HEK293 (cell line): ENCODE results near the gene ASB6.
A peak's percentile ranks its signal among the peaks of the same experiment; 100 is the strongest.

ENCODE experiments used
- EGR2 ChIP-seq: fragments of 450-650 bp; formaldehyde crosslinking; IDR thresholded peaks from 2 replicates; pipeline ENCODE4 v1.5.1; 2016; ENCODE audit warnings: low read depth, missing biosample characterization, missing genetic modification characterization
- HOXD13 ChIP-seq: sonication (generic); formaldehyde crosslinking; IDR thresholded peaks from 2 replicates; pipeline ENCODE4 v1.8.0; 2022; ENCODE audit warnings: missing genetic modification reagents, borderline replicate concordance
- KLF9 ChIP-seq: fragments of 450-650 bp; formaldehyde crosslinking; IDR thresholded peaks from 2 replicates; pipeline ENCODE4 v1.5.1; 2016; ENCODE audit warnings: missing biosample characterization, missing genetic modification characterization, low read depth
- MZF1 ChIP-seq: fragments of 450-650 bp; formaldehyde crosslinking; IDR thresholded peaks from 2 replicates; pipeline ENCODE4 v1.5.1; 2017; ENCODE audit warnings: missing biosample characterization, missing genetic modification characterization, borderline replicate concordance
- SETDB1 ChIP-seq: IDR thresholded peaks from one replicate; pipeline ENCODE4 v1.6.1; 2017; ENCODE audit warnings: mild to moderate bottlenecking, low read length, moderate library complexity, mixed read lengths; ENCODE audit not compliant: insufficient read length
- SP2 ChIP-seq: fragments of 450-650 bp; formaldehyde crosslinking; IDR thresholded peaks from 2 replicates; pipeline ENCODE4 v1.5.1; 2016; ENCODE audit warnings: missing biosample characterization, missing genetic modification characterization
- SP3 ChIP-seq: fragments of 450-650 bp; formaldehyde crosslinking; IDR thresholded peaks from 2 replicates; pipeline ENCODE4 v1.5.1; 2016; ENCODE audit warnings: missing biosample characterization, missing genetic modification characterization
- ZFHX2 ChIP-seq: fragments of 450-650 bp; formaldehyde crosslinking; conservative IDR thresholded peaks from 2 replicates; pipeline ENCODE4 v1.5.1; 2016; ENCODE audit warnings: missing biosample characterization, missing genetic modification characterization
- ZNF174 ChIP-seq: fragments of 450-650 bp; formaldehyde crosslinking; IDR thresholded peaks from 2 replicates; pipeline ENCODE4 v1.5.0; 2017; ENCODE audit warnings: missing biosample characterization, mild to moderate bottlenecking, missing genetic modification characterization
- ZNF2 ChIP-seq: fragments of 450-650 bp; formaldehyde crosslinking; IDR thresholded peaks from 2 replicates; pipeline ENCODE4 v1.5.1; 2016; ENCODE audit warnings: missing biosample characterization, missing genetic modification characterization
- ZNF48 ChIP-seq: fragments of 450-650 bp; formaldehyde crosslinking; IDR thresholded peaks from 2 replicates; pipeline ENCODE4 v1.5.1; 2016; ENCODE audit warnings: missing biosample characterization, missing genetic modification characterization
- ZNF596 ChIP-seq: fragments of 450-650 bp; IDR thresholded peaks from 2 replicates; pipeline ENCODE4 v1.5.0; 2018; ENCODE audit warnings: missing biosample characterization, mild to moderate bottlenecking, missing genetic modification characterization, moderate library complexity
- ZNF785 ChIP-seq: fragments of 450-650 bp; formaldehyde crosslinking; IDR thresholded peaks from 2 replicates; pipeline ENCODE4 v1.5.1; 2016; ENCODE audit warnings: missing biosample characterization, missing genetic modification characterization
- ZNF792 ChIP-seq: fragments of 450-650 bp; formaldehyde crosslinking; IDR thresholded peaks from 2 replicates; pipeline ENCODE4 v1.5.1; 2016; ENCODE audit warnings: missing biosample characterization, missing genetic modification characterization
- TF ChIP-seq, protein P1 (sequence below): fragments of 450-650 bp; formaldehyde crosslinking; IDR thresholded peaks from 2 replicates; pipeline ENCODE4 v1.5.1; 2016; ENCODE audit warnings: missing biosample characterization, missing genetic modification characterization
- TF ChIP-seq, protein P2 (sequence below): fragments of 450-650 bp; formaldehyde crosslinking; IDR thresholded peaks from 2 replicates; pipeline ENCODE4 v1.5.1; 2016; ENCODE audit warnings: missing biosample characterization, missing genetic modification characterization, low read depth
- TF ChIP-seq, protein P3 (sequence below): fragments of 450-650 bp; formaldehyde crosslinking; IDR thresholded peaks from 2 replicates; pipeline ENCODE4 v1.5.1; 2017; ENCODE audit warnings: missing biosample characterization, missing genetic modification characterization
- TF ChIP-seq, protein P4 (sequence below): fragments of 450-650 bp; formaldehyde crosslinking; IDR thresholded peaks from 2 replicates; pipeline ENCODE4 v1.5.1; 2016; ENCODE audit warnings: missing biosample characterization, missing genetic modification characterization
- TF ChIP-seq, protein P5 (sequence below): fragments of 450-650 bp; formaldehyde crosslinking; IDR thresholded peaks from 2 replicates; pipeline ENCODE4 v1.5.1; 2016; ENCODE audit warnings: missing biosample characterization, missing genetic modification characterization, low read depth
- TF ChIP-seq, protein P6 (sequence below): fragments of 450-650 bp; formaldehyde crosslinking; IDR thresholded peaks from 2 replicates; pipeline ENCODE4 v1.5.1; 2016; ENCODE audit warnings: missing biosample characterization, missing genetic modification characterization
- TF ChIP-seq, protein P7 (sequence below): fragments of 450-650 bp; formaldehyde crosslinking; IDR thresholded peaks from 2 replicates; pipeline ENCODE4 v1.5.1; 2016; ENCODE audit warnings: missing biosample characterization, missing genetic modification characterization

ASB6 gene

DNA sequence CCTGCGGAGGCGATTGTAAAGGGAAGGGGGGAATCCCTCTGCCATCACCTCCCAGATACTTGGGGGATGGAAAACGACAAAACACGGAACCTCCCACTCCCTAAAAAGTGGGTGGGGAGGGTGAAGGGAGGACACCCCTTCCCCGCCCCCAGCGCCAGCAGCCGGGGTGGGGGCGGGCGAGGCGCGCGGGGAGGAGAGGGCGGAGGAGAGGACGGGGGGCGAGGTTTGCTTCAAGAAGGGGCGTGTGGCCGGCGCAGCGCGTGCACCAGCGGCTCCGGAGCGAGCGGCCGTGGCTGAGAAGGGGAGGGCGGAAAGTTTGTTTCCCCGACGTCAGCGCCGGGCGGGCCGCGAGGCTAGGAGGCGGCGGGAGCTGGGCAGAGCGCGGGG is 23.4 kb upstream of the ASB6 start, which contains the start of gene PRRX2 (continued):
- TF ChIP-seq, protein P1, sequence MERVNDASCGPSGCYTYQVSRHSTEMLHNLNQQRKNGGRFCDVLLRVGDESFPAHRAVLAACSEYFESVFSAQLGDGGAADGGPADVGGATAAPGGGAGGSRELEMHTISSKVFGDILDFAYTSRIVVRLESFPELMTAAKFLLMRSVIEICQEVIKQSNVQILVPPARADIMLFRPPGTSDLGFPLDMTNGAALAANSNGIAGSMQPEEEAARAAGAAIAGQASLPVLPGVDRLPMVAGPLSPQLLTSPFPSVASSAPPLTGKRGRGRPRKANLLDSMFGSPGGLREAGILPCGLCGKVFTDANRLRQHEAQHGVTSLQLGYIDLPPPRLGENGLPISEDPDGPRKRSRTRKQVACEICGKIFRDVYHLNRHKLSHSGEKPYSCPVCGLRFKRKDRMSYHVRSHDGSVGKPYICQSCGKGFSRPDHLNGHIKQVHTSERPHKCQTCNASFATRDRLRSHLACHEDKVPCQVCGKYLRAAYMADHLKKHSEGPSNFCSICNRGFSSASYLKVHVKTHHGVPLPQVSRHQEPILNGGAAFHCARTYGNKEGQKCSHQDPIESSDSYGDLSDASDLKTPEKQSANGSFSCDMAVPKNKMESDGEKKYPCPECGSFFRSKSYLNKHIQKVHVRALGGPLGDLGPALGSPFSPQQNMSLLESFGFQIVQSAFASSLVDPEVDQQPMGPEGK, result peak; percentile 75
- TF ChIP-seq, protein P2, sequence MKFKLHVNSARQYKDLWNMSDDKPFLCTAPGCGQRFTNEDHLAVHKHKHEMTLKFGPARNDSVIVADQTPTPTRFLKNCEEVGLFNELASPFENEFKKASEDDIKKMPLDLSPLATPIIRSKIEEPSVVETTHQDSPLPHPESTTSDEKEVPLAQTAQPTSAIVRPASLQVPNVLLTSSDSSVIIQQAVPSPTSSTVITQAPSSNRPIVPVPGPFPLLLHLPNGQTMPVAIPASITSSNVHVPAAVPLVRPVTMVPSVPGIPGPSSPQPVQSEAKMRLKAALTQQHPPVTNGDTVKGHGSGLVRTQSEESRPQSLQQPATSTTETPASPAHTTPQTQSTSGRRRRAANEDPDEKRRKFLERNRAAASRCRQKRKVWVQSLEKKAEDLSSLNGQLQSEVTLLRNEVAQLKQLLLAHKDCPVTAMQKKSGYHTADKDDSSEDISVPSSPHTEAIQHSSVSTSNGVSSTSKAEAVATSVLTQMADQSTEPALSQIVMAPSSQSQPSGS (tag by site-specific recombination), result no peak
- no peak for TF ChIP-seq ZNF48
- TF ChIP-seq EGR2, result peak; percentile 89
- TF ChIP-seq, protein P3, sequence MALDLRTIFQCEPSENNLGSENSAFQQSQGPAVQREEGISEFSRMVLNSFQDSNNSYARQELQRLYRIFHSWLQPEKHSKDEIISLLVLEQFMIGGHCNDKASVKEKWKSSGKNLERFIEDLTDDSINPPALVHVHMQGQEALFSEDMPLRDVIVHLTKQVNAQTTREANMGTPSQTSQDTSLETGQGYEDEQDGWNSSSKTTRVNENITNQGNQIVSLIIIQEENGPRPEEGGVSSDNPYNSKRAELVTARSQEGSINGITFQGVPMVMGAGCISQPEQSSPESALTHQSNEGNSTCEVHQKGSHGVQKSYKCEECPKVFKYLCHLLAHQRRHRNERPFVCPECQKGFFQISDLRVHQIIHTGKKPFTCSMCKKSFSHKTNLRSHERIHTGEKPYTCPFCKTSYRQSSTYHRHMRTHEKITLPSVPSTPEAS, result no peak
- no peak for TF ChIP-seq ZNF596
- no peak for TF ChIP-seq ZNF792
- TF ChIP-seq ZFHX2 (tag by site-specific recombination), result peak; percentile 96
- no peak for TF ChIP-seq ZNF785
- TF ChIP-seq, protein P4, sequence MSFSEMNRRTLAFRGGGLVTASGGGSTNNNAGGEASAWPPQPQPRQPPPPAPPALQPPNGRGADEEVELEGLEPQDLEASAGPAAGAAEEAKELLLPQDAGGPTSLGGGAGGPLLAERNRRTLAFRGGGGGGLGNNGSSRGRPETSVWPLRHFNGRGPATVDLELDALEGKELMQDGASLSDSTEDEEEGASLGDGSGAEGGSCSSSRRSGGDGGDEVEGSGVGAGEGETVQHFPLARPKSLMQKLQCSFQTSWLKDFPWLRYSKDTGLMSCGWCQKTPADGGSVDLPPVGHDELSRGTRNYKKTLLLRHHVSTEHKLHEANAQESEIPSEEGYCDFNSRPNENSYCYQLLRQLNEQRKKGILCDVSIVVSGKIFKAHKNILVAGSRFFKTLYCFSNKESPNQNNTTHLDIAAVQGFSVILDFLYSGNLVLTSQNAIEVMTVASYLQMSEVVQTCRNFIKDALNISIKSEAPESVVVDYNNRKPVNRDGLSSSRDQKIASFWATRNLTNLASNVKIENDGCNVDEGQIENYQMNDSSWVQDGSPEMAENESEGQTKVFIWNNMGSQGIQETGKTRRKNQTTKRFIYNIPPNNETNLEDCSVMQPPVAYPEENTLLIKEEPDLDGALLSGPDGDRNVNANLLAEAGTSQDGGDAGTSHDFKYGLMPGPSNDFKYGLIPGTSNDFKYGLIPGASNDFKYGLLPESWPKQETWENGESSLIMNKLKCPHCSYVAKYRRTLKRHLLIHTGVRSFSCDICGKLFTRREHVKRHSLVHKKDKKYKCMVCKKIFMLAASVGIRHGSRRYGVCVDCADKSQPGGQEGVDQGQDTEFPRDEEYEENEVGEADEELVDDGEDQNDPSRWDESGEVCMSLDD (tag by site-specific recombination), result no peak
- TF ChIP-seq ZNF2 (tag by site-specific recombination), result no peak
- TF ChIP-seq, protein P5, sequence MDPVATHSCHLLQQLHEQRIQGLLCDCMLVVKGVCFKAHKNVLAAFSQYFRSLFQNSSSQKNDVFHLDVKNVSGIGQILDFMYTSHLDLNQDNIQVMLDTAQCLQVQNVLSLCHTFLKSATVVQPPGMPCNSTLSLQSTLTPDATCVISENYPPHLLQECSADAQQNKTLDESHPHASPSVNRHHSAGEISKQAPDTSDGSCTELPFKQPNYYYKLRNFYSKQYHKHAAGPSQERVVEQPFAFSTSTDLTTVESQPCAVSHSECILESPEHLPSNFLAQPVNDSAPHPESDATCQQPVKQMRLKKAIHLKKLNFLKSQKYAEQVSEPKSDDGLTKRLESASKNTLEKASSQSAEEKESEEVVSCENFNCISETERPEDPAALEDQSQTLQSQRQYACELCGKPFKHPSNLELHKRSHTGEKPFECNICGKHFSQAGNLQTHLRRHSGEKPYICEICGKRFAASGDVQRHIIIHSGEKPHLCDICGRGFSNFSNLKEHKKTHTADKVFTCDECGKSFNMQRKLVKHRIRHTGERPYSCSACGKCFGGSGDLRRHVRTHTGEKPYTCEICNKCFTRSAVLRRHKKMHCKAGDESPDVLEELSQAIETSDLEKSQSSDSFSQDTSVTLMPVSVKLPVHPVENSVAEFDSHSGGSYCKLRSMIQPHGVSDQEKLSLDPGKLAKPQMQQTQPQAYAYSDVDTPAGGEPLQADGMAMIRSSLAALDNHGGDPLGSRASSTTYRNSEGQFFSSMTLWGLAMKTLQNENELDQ (tag by site-specific recombination), result no peak
- TF ChIP-seq, protein P6, sequence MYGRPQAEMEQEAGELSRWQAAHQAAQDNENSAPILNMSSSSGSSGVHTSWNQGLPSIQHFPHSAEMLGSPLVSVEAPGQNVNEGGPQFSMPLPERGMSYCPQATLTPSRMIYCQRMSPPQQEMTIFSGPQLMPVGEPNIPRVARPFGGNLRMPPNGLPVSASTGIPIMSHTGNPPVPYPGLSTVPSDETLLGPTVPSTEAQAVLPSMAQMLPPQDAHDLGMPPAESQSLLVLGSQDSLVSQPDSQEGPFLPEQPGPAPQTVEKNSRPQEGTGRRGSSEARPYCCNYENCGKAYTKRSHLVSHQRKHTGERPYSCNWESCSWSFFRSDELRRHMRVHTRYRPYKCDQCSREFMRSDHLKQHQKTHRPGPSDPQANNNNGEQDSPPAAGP (tag by site-specific recombination), result peak; percentile 88
- no peak for TF ChIP-seq ZNF174 (tag by site-specific recombination)
- TF ChIP-seq KLF9 (tag by site-specific recombination), result peak; percentile 44; the same call in 1 of the 2 replicates
- TF ChIP-seq, protein P7, sequence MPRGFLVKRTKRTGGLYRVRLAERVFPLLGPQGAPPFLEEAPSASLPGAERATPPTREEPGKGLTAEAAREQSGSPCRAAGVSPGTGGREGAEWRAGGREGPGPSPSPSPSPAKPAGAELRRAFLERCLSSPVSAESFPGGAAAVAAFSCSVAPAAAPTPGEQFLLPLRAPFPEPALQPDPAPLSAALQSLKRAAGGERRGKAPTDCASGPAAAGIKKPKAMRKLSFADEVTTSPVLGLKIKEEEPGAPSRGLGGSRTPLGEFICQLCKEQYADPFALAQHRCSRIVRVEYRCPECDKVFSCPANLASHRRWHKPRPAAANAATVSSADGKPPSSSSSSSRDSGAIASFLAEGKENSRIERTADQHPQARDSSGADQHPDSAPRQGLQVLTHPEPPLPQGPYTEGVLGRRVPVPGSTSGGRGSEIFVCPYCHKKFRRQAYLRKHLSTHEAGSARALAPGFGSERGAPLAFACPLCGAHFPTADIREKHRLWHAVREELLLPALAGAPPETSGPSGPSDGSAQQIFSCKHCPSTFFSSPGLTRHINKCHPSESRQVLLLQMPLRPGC (tag by site-specific recombination), result no peak
- TF ChIP-seq MZF1 (tag by site-specific recombination), result no peak
- TF ChIP-seq HOXD13 (CRISPR knock-in tag), result no peak
- no peak for TF ChIP-seq SETDB1
- peak; percentile 61 for TF ChIP-seq SP3 (tag by site-specific recombination)
- TF ChIP-seq SP2 (tag by site-specific recombination), result peak; percentile 73
